Effector memory CD4-positive, alpha-beta T cell (primary cell): ENCODE data around the gene PRKCE.

Experiments used
- DNase-seq, 3 donors: peaks; one replicate each; pipeline ENCODE4 v3.0.0-alpha.2; 2020
- H3K27ac ChIP-seq: 2 replicates; pipeline ENCODE4 v1.7.0; 2013; ENCODE audit warnings: mild to moderate bottlenecking, low read length, moderate library complexity; ENCODE audit not compliant: insufficient read depth, poor library complexity, severe bottlenecking
- H3K27me3 ChIP-seq: replicated peaks from 2 replicates; pipeline ENCODE4 v1.7.0; 2013; ENCODE audit warnings: mild to moderate bottlenecking, low read length; ENCODE audit not compliant: insufficient read depth, control insufficient read depth, poor library complexity, severe bottlenecking
- H3K36me3 ChIP-seq: 2 replicates; pipeline ENCODE4 v1.7.0; 2013; ENCODE audit warnings: mild to moderate bottlenecking, low read length, moderate library complexity; ENCODE audit not compliant: control insufficient read depth, insufficient read depth
- H3K4me1 ChIP-seq: 2 replicates; pipeline ENCODE4 v1.7.0; 2013; ENCODE audit warnings: low read length, mild to moderate bottlenecking; ENCODE audit not compliant: control insufficient read depth, insufficient read depth, poor library complexity, severe bottlenecking
- H3K4me3 ChIP-seq: 2 replicates; pipeline ENCODE4 v1.7.0; 2013; ENCODE audit warnings: low read length, low read depth, mild to moderate bottlenecking; ENCODE audit not compliant: insufficient read depth, poor library complexity, severe bottlenecking
- H3K9me3 ChIP-seq: 2 replicates; pipeline ENCODE4 v1.7.0; 2013; ENCODE audit warnings: mild to moderate bottlenecking, low read length, moderate library complexity; ENCODE audit not compliant: control insufficient read depth

The PRKCE gene

DNA sequence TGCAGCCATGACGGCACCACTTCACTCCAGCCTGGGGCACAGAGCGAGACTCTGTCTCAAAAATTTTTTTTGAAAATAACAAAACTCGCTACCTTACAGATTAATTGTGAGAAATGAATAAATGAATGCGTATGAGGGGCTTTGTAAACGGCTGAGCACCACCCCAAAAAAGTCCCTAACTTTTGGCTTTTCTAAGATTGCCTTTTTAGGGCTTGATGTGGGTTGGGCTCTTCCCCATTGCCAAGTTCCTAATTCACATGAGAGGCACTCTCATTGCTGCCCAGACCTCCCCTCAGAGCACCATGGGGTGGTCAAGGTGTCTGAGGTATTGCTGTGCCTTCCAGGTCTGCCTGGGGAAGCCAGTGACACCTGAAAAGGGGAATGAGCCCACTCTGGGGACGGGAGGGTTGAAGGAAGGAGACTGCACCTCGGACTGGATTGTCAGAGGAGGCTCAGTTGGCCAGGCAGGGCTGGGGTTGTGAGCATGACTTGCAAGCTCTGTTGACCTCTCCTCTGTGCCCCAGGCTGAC is 186.4 kb downstream of the PRKCE start:
- H3K36me3 ChIP-seq = no peaks in the 10 kb centered on the region
- H3K4me1 ChIP-seq = no peaks in the 10 kb centered on the region
- H3K27me3 ChIP-seq = no peaks in the 10 kb centered on the region

DNA sequence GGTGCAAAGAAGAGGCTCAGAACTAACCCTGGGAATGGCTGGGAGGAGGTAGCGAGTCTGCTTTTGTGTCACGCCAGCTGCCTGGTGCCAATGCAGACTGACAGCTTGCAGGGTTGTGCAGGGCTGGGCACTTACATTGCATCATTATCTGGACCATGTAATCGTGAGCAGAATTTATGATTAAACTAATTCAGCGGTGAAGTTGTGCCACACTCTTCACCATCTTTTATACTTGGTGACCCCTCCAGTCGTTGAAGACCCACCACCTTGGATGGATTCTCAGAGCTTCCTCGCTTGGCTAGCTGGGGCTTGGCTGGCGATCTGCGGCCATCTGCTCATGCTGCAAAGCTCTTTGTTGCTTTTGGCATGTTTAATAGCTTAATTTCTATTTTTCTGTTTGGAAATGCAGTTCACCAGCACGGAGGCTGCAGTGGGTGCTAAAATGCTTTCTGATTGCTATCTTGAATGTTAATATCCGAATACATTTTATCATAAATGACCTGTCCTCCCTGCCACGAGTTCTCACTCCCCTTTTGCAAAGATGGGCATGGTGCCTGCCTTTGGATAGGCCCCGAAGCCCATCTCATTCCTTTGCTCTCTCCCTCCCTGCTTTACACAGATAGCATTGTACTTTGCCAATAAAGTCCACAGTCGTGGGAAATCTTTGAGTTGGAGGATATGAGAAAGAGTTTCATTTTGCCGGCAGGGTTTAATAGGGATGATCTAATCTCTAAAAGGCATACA is 188.2 kb downstream of the PRKCE start:
- H3K27me3 ChIP-seq = no peaks in the 10 kb centered on the region
- H3K36me3 ChIP-seq = no peaks in the 10 kb centered on the region
- no peak overlapping the region for H3K4me3 ChIP-seq
- no peaks in the 10 kb centered on the region for H3K9me3 ChIP-seq
- H3K27ac ChIP-seq = no peak overlapping the region
- no peaks in the 10 kb centered on the region for H3K4me1 ChIP-seq
- no peak for DNase-seq

More for the DNA sequence above, 186.4 kb downstream of the PRKCE start:
- DNase-seq = no peak
- Histone ChIP-seq H3K4me3 (no peak overlapping the region), H3K9me3 (no peaks in the 10 kb centered on the region), H3K27ac (no peak overlapping the region)

DNA sequence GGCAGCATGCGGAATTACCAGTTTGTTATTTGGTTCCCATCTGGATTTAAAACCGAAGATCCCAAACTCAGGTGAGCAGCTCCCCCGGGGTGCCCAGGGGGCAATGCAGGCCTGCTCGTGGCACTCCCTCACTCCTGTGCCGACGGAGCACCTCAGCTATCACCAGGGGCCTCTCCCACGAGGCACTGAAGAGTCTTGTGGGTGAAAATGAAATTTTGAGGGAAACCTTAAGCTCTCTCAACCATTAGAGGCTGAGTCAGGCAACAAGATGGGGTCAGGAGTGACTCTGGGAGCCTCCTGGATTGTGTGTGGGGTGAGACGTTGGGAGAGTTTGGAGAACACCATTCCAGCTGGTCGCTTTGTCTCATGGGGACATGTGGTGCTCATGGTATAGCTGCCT is 189.0 kb downstream of the PRKCE start:
- Histone ChIP-seq H3K27ac (no peak overlapping the region), H3K9me3 (no peaks in the 10 kb centered on the region), H3K4me1 (no peaks in the 10 kb centered on the region), H3K27me3 (no peaks in the 10 kb centered on the region), H3K4me3 (no peak overlapping the region), H3K36me3 (no peaks in the 10 kb centered on the region)
- no peak for DNase-seq

DNA sequence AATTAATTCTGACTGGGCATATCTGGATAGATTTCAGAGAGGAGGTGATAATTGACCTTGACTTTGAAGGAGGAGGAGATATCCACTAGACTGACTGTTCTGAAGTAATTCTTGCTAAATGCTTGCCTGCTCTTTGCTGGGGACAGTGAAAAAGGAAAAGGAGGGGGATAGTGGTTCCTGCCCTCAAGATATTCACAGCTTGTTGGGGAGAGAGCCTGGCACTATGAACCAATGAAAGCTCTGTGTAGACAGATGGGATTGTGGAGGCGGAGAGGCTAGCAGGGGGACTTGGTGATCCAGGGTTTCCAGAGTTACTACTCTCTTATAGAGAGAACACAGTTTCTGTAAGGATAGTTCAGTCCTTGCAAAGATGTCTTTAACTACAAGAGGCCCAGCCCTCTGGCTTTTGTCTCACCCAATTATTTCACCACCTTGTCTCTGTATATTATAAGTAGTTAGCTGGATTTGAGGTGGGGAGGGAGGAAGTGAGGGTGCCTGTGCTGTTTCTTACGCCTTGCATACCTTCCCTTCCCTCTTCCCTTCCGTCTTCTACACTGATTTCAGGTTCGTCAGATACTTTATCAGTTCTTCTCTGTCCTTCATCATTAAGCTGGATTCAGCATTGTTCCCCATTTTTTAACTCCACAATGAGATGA is 190.4 kb downstream of the PRKCE start:
- H3K4me3 ChIP-seq = no peak overlapping the region
- no peaks in the 10 kb centered on the region for H3K9me3 ChIP-seq
- H3K36me3 ChIP-seq = no peaks in the 10 kb centered on the region
- no peaks in the 10 kb centered on the region for H3K4me1 ChIP-seq
- no peak overlapping the region for H3K27ac ChIP-seq
- no peaks in the 10 kb centered on the region for H3K27me3 ChIP-seq
- no peak for DNase-seq

DNA sequence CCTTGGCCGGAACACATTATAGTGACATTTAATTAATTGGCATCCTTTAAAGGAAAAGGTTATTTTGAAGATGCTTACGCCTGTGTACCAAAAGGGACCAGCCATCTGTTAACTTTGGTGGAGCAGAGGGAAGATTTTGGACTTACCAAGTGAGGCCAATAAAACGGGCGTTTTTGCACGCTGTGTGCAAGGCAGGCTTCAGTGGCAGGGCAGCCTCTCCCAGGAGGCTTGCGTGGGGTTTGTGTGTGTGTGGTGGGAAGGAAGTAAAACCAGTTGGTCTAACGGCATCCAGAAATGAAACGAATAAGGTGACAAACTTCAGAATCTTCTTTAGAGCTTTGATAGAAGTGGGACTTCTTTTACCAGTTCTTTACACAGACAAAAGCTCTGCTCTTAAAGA is 191.7 kb downstream of the PRKCE start:
- no peaks in the 10 kb centered on the region for H3K9me3 ChIP-seq
- no peak overlapping the region for H3K4me3 ChIP-seq
- no peaks in the 10 kb centered on the region for H3K4me1 ChIP-seq
- DNase-seq = no peak
- H3K27ac ChIP-seq = no peak overlapping the region
- H3K27me3 ChIP-seq = no peaks in the 10 kb centered on the region
- no peaks in the 10 kb centered on the region for H3K36me3 ChIP-seq

DNA sequence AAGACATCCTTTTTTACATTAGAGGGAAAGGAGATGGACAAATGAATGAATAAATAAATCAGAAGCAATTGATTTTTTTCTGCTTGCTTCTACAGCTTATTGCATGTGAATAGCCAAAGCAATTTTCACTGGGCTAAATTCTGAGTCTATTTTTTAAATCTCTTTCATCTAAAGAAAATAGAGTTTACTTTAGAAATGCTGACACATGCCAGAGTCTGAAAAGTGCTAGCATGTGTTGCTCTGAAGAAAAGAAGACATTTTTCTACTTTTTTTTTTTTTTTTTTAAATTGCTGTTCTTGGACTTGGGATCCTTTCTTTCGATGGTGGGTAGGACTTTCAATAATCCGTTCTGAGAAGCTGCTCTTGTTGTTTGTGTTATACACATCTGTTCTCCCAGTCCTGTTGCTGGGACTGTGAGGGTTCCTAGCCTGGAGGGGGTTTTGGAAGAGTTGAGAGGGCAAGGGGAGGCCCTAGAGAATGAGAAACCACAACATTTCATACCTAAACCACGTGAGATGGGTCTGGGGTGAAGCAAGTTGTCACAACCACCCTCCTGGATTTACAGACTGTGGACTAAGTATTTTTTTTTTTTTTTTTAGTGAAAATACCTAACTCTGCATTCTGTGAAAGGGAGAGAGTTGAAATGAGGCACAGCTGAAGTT is 193.5 kb downstream of the PRKCE start:
- H3K9me3 ChIP-seq = no peaks in the 10 kb centered on the region
- no peaks in the 10 kb centered on the region for H3K36me3 ChIP-seq
- DNase-seq = no peak
- no peak overlapping the region for H3K27ac ChIP-seq
- no peaks in the 10 kb centered on the region for H3K4me1 ChIP-seq
- no peak overlapping the region for H3K4me3 ChIP-seq
- no peaks in the 10 kb centered on the region for H3K27me3 ChIP-seq

DNA sequence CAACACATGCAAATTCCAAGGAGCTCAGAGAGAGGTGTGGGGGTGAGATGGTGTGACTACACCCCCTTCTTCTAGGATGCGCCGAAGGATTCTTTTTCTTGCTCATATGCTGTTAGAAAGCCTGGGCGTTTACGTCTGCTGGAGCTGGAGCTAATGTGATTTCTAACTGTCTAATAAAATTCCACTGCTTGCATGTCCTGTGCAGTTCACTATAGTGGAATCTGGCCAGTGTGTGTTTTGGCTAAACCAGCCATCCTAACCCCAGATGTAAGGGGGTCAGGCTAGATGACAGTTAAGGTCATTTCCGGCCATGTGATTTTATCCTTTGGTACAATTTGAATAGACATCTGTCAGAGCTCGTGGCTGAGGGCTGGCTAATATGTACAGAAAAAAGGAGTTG is 194.1 kb downstream of the PRKCE start:
- Histone ChIP-seq H3K27me3 (no peaks in the 10 kb centered on the region), H3K9me3 (no peaks in the 10 kb centered on the region), H3K4me3 (no peak overlapping the region), H3K27ac (no peak overlapping the region), H3K36me3 (no peaks in the 10 kb centered on the region), H3K4me1 (no peaks in the 10 kb centered on the region)
- DNase-seq = no peak

DNA sequence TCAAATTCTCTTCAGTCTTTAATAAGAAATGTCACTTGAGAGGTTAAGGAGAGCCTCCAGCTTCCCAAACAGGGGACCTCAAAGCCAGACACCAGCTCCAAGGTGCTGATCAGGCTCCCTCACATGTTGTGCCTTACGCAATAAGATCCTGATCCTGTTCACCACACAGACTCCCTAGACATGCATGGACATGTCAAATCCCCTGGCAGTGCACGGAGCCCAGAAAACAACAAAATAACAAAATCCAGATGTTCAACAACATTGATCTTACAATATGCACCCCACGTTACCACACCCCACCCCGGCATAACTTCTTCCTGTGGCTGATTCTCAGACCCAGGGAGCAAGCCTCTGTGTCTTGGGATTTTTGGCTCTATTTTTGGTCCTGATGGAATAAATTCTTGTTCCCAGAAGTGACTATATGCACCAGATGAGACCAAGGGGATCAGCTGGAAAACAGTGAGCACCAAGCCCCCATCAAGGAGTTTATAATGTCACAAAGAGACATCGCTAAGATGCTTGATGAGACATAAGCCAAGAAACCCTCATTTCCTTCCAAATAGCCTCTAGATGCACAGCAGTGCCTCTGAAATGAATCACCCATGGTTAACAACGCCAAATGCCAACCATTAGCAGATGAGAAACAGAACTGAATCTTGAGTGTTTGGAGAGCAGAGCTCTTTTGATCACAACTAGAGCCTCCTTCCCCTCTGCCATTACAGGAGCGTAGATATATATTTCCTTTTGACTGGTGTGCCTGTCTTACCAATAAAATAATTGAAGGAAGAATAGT is 198.2 kb downstream of the PRKCE start:
- Histone ChIP-seq H3K27ac (no peak overlapping the region), H3K36me3 (no peaks in the 10 kb centered on the region), H3K4me1 (no peaks in the 10 kb centered on the region), H3K27me3 (no peaks in the 10 kb centered on the region), H3K9me3 (no peaks in the 10 kb centered on the region), H3K4me3 (no peak overlapping the region)
- no peak for DNase-seq

DNA sequence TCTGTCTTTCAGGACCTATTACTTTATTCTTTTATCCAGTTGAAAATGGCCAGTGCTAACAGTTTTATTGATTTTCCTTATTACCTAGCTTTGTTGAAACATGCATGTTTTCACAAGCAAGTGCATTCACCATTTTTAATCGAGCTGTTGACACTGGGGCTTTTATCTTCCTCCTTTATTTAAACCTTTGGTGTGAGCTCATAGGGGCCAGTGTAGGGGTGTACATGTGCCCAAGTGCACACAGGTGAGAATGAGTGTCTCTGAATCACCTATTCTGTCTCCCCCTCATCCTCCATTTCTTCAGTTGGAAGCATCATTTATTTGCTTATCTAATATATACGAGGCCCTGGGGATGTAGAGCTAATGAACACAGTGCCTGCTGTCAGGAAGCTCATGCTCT is 199.1 kb downstream of the PRKCE start:
- no peak for DNase-seq
- H3K27ac ChIP-seq = no peak overlapping the region
- no peaks in the 10 kb centered on the region for H3K9me3 ChIP-seq
- no peaks in the 10 kb centered on the region for H3K4me1 ChIP-seq
- no peaks in the 10 kb centered on the region for H3K36me3 ChIP-seq
- H3K27me3 ChIP-seq = no peaks in the 10 kb centered on the region
- no peak overlapping the region for H3K4me3 ChIP-seq
